Peyer's patch (tissue), 4 donors: Measurements from ENCODE around the gene IRF5. TPM values are rescaled to one million over a fixed set of nuclear protein-coding genes. Genes with fewer than 3 reads are reported as not detected.

Experiments used
- DNase-seq, 3 donors: peaks; one replicate each; pipeline ENCODE4 v3.0.0-alpha.2; 2017 to 2019
- H3K27ac ChIP-seq, 4 donors: fragments of 200-600 bp; sonication (generic); one replicate each; pipeline ENCODE4 v1.5.1; 2016 to 2019
- H3K27me3 ChIP-seq, 2 donors: fragments of 200-600 bp; sonication (generic); one replicate each; pipeline ENCODE4 v1.5.1; 2019
- H3K36me3 ChIP-seq, 3 donors: fragments of 200-600 bp; sonication (generic); one replicate each; pipeline ENCODE4 v1.5.1; 2016 to 2019
- H3K4me1 ChIP-seq, 4 donors: fragments of 200-600 bp; sonication (generic); one replicate each; pipeline ENCODE4 v1.5.1; 2016 to 2019
- H3K4me3 ChIP-seq, 4 donors: fragments of 200-600 bp; sonication (generic); 1 replicate in 3 of 4; 2 replicates in 1 of 4; pipeline ENCODE4 v1.5.1; 2016 to 2019; ENCODE audit warnings: mild to moderate bottlenecking in 1 of 4
- H3K9me3 ChIP-seq, 4 donors: fragments of 200-600 bp; sonication (generic); one replicate each; pipeline ENCODE4 v1.5.1; 2016 to 2019; ENCODE audit warnings: mild to moderate bottlenecking in 1 of 4
- POLR2A ChIP-seq, 2 donors: fragments of 450-650 bp; IDR thresholded peaks; one replicate each; pipeline ENCODE4 v1.5.1; 2017; ENCODE audit warnings: antibody characterized with exemption in 2 of 2, mild to moderate bottlenecking in 2 of 2, moderate library complexity in 2 of 2
- total RNA-seq, 4 donors: library from RNA; depleted of rRNA; stranded (reverse); fragments of >200 nt; gene quantifications; one replicate each; pipeline ENCODE4 v1.1.0, GENCODE V29; 2016
- TF ChIP-seq, protein P1 (sequence below), 6 experiments: fragments of 450-650 bp in 4 of 6; fragments of 200-600 bp in 2 of 6; sonication (generic) in 1 of 6; IDR thresholded peaks; one replicate each; pipeline ENCODE4 v1.5.1; 2017 to 2019; ENCODE audit warnings: antibody characterized with exemption in 6 of 6, mild to moderate bottlenecking in 3 of 6, moderate library complexity in 1 of 6

The IRF5 gene
- total RNA-seq, 4 donors from 2014 or later, result 16.9 to 27.1 (median 21.7) TPM

DNA sequence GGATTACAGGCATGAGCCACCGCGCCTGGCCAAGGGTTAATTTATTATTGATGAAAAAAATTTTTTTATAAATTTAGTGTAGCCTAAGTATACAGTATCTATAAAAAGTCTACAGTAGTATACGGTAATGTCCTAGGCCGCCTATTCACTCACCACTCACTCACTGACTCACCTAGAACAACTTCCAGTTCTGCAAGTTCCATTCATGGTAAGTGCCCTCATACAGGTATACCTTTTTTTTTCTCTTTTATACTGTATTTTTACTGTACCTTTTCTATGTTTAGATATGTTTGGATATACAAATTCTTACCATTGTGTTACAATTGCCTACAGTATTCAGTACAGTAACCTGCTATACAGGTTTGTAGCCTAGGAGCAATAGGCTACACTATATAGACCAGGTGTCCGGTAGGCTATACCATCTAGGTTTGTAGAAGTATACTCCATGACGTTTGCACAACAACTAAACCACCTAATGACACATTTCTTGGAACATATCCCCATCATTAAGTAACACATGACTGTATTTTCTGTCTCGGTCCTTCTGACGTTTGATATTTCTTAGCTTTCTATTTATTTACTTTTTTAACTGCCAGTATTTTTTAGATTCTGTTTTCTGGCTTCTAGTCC is 23.4 kb downstream of the IRF5 start:
- H3K4me1 ChIP-seq, result no peaks in the 10 kb centered on the region
- no peaks in the 10 kb centered on the region for H3K9me3 ChIP-seq
- H3K36me3 ChIP-seq, result peaks cover 0 to 67% (median 0%) of the 10 kb centered on the region in 3 donors
- no peaks in the 10 kb centered on the region for H3K27me3 ChIP-seq
- H3K27ac ChIP-seq, result no peak overlapping the region
- no peak for DNase-seq
- TF ChIP-seq, protein P1, sequence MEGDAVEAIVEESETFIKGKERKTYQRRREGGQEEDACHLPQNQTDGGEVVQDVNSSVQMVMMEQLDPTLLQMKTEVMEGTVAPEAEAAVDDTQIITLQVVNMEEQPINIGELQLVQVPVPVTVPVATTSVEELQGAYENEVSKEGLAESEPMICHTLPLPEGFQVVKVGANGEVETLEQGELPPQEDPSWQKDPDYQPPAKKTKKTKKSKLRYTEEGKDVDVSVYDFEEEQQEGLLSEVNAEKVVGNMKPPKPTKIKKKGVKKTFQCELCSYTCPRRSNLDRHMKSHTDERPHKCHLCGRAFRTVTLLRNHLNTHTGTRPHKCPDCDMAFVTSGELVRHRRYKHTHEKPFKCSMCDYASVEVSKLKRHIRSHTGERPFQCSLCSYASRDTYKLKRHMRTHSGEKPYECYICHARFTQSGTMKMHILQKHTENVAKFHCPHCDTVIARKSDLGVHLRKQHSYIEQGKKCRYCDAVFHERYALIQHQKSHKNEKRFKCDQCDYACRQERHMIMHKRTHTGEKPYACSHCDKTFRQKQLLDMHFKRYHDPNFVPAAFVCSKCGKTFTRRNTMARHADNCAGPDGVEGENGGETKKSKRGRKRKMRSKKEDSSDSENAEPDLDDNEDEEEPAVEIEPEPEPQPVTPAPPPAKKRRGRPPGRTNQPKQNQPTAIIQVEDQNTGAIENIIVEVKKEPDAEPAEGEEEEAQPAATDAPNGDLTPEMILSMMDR (IDR thresholded peaks at IDR 0.05), result no peak
- TF ChIP-seq POLR2A (IDR thresholded peaks at IDR 0.05), result no peak
- no peak overlapping the region for H3K4me3 ChIP-seq

DNA sequence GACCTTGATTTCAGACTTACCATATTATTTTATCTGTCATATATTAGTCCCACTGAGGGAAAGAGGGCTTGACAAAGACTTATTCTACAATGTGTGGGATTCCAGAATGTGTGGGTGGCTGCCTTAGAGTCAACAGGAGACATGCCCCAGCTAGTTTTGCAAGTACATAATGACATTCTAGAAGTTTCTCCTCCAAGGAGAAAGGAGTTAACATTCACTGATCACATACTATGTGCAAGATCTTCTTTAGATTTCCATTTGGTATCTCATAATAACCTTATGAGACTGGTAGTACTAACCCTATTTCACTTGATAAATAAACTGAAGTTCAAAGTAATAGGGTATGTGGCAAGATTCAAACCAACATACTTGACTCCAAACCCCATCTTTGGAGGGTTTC is 25.2 kb downstream of the IRF5 start:
- peak overlapping the region in 1 of 4 donors; percentile 57 for H3K27ac ChIP-seq
- H3K27me3 ChIP-seq, result no peaks in the 10 kb centered on the region
- no peak for DNase-seq
- TF ChIP-seq, protein P1 (IDR thresholded peaks at IDR 0.05), result no peak
- no peak for TF ChIP-seq POLR2A (IDR thresholded peaks at IDR 0.05)
- H3K4me3 ChIP-seq, result no peak overlapping the region
- H3K4me1 ChIP-seq, result no peaks in the 10 kb centered on the region
- H3K9me3 ChIP-seq, result no peaks in the 10 kb centered on the region
- peaks cover 0 to 67% (median 0%) of the 10 kb centered on the region in 3 donors for H3K36me3 ChIP-seq

DNA sequence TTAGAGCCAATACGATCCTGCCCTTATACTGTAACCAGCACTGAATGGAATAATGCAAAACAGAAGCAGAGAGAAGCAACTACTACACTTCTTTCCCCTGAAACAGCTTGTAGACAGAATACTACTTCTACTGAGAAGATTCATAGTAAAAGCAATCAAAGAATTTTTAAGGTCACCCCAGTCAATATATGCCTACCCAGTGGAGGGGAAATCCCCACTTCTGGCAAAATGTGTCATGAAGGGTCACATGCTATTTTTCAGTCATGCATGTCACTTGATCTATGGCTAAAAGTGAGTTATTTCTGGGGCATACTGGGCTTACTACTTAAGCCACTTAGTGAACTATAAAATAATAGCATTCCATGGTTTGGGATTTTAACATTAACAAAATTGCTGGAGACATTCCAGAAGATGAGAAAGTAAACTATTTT is 25.6 kb downstream of the IRF5 start:
- Histone ChIP-seq H3K27me3 (no peaks in the 10 kb centered on the region), H3K36me3 (peaks cover 0 to 67% (median 0%) of the 10 kb centered on the region in 3 donors), H3K4me1 (no peaks in the 10 kb centered on the region), H3K4me3 (no peak overlapping the region), H3K9me3 (no peaks in the 10 kb centered on the region), H3K27ac (peak overlapping the region in 1 of 4 donors; percentile 57)
- DNase-seq, result peak in 1 of 3 donors; percentile 33
- TF ChIP-seq, protein P1 (IDR thresholded peaks at IDR 0.05), result no peak
- no peak for TF ChIP-seq POLR2A (IDR thresholded peaks at IDR 0.05)

DNA sequence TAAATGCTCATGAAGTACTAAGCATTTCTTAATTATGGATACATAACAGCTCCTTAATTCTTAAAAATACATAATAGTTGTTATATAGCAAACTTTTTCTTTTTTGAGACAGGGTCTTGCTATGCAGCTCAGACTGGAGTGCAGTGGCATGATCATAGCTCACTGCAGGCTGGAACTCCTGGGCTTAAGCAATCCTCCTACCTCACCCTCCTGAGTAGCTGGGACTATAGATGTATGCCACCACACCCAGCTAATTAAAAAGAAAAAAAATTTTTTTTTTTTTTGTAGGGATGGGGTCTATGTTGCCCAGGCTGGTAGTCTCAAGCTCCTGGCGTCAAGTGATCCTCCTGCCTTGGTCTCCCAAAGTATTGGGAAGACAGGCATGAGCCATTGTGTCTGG is 30.9 kb downstream of the IRF5 start:
- TF ChIP-seq POLR2A (IDR thresholded peaks at IDR 0.05), result no peak
- TF ChIP-seq, protein P1 (IDR thresholded peaks at IDR 0.05), result no peak
- Histone ChIP-seq H3K9me3 (no peaks in the 10 kb centered on the region), H3K27me3 (no peaks in the 10 kb centered on the region), H3K27ac (no peak overlapping the region), H3K36me3 (peaks cover 0 to 85% (median 0%) of the 10 kb centered on the region in 3 donors), H3K4me1 (no peaks in the 10 kb centered on the region), H3K4me3 (no peak overlapping the region)
- DNase-seq, result no peak

DNA sequence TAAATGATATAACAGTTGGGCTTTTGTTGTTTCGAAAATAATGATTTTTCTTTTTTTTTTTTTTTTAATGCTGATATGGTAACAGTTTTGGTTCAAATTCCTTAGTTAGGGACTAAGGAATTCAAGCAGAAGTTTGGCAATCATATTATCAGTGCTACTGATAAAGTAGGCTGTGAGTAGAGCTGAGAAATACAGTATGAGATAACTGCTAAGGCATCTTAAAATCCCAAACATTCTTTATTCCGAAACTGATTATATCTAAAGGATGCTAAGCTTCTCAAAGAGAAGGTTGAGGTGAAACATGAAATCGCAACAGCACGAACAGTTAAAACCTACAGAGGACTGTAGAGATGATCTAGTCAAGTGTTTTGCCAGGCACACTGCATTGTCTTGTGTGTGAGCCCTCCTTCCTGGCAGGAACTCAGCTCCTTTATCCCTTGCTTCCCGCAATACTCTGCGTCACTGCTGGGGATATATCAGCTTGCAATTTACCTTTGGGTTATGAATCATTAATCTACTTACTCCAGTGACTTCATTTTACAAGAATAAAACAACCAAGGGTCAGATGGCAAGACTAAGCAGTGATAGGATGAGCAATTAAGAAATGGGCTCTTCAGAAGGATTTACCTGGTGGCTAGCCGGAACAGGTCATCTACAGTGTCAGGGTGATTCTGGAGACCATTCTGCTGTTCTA is 36.7 kb downstream of the IRF5 start:
- Histone ChIP-seq H3K27ac (no peak overlapping the region), H3K4me1 (no peaks in the 10 kb centered on the region), H3K9me3 (no peaks in the 10 kb centered on the region), H3K4me3 (no peak overlapping the region), H3K36me3 (peaks cover 0 to 93% (median 6%) of the 10 kb centered on the region in 3 donors), H3K27me3 (no peaks in the 10 kb centered on the region)
- no peak for DNase-seq
- no peak for TF ChIP-seq POLR2A (IDR thresholded peaks at IDR 0.05)
- TF ChIP-seq, protein P1 (IDR thresholded peaks at IDR 0.05), result no peak
